A673 (cell line): Measurements from ENCODE around the gene ATRNL1. TPM values are rescaled to one million over a fixed set of nuclear protein-coding genes. Genes with fewer than 3 reads are reported as not detected.

ENCODE experiments used
- BruUV-seq: library from RNA; stranded (reverse); fragments of 400-500 nt; replicated peaks from 2 replicates; lab custom pipeline; 2021; lab: Mats Ljungman, UMichigan
- CTCF ChIA-PET: fragments of 300-600 bp; sonication (Branson Sonifier 250); formaldehyde crosslinking; loops from one replicate; lab custom pipeline; 2022; ENCODE audit warnings: antibody characterized with exemption; lab: Charles Lee
- POLR2A ChIA-PET: fragments of 300-600 bp; sonication (Branson Sonifier 250); formaldehyde crosslinking; loops from one replicate; lab custom pipeline; 2022; ENCODE audit warnings: antibody characterized with exemption; ENCODE audit not compliant: low non-redundant PET; lab: Charles Lee
- DNase-seq: peaks from one replicate; pipeline ENCODE4 v3.0.0-alpha.2; 2015; ENCODE audit warnings: low spot score
- H3K27ac ChIP-seq: fragments of 200-600 bp; sonication (generic); 2 replicates; pipeline ENCODE4 v1.5.1; 2016; ENCODE audit warnings: mixed run types, low read depth, mild to moderate bottlenecking, mixed read lengths, antibody characterized with exemption, low read length; ENCODE audit not compliant: poor library complexity, severe bottlenecking
- H3K27me3 ChIP-seq: fragments of 200-600 bp; sonication (generic); replicated peaks from 2 replicates; pipeline ENCODE4 v1.6.1; 2017; ENCODE audit warnings: mixed run types, low read depth, mild to moderate bottlenecking, mixed read lengths, antibody characterized with exemption, low read length; ENCODE audit not compliant: insufficient read depth, poor library complexity
- H3K36me3 ChIP-seq: fragments of 200-600 bp; sonication (generic); 2 replicates; pipeline ENCODE4 v1.6.1; 2016; ENCODE audit warnings: mixed run types, mild to moderate bottlenecking, mixed read lengths, antibody characterized with exemption, low read length; ENCODE audit not compliant: insufficient read depth, poor library complexity, severe bottlenecking
- H3K4me1 ChIP-seq: fragments of 200-600 bp; sonication (generic); 2 replicates; pipeline ENCODE4 v1.6.1; 2017; ENCODE audit warnings: mixed run types, mild to moderate bottlenecking, mixed read lengths, antibody characterized with exemption, low read length; ENCODE audit not compliant: insufficient read depth, poor library complexity, severe bottlenecking
- H3K4me3 ChIP-seq: fragments of 200-600 bp; sonication (generic); 2 replicates; pipeline ENCODE4 v1.5.1; 2016; ENCODE audit warnings: low read depth, mixed run types, mild to moderate bottlenecking, mixed read lengths, low read length; ENCODE audit not compliant: poor library complexity, severe bottlenecking
- H3K9me3 ChIP-seq: fragments of 200-600 bp; sonication (generic); 2 replicates; pipeline ENCODE4 v1.6.1; 2016; ENCODE audit warnings: mixed run types, low read depth, mild to moderate bottlenecking, mixed read lengths, antibody characterized with exemption, low read length; ENCODE audit not compliant: poor library complexity, severe bottlenecking
- EZH2 ChIP-seq: fragments of 200-600 bp; sonication (generic); IDR thresholded peaks from 2 replicates; pipeline ENCODE4 v1.6.1; 2017; ENCODE audit warnings: borderline replicate concordance, low read depth, mild to moderate bottlenecking, mixed read lengths, antibody characterized with exemption, low read length; ENCODE audit not compliant: poor library complexity, severe bottlenecking
- intact Hi-C: fragments of 100-400 bp; cut with micrococcal nuclease; formaldehyde crosslinking; loops from one replicate; pipeline ENCODE4 v1.10.0; 2022; ENCODE audit not compliant: unreplicated experiment
- total RNA-seq: library from RNA; stranded (reverse); gene quantifications from 2 replicates; pipeline ENCODE4 v1.2.3, GENCODE V29; 2021
- TF ChIP-seq, protein P1 (sequence below): fragments of 300-800, 200-600 bp; sonication (generic); conservative IDR thresholded peaks from 2 replicates; pipeline ENCODE4 v1.5.1; 2017; ENCODE audit warnings: low read depth, mild to moderate bottlenecking, antibody characterized with exemption, low read length, moderate library complexity, mixed read lengths

ATRNL1 gene
- total RNA-seq, 1 experiment from 2014 or later, result 3.0 TPM

DNA sequence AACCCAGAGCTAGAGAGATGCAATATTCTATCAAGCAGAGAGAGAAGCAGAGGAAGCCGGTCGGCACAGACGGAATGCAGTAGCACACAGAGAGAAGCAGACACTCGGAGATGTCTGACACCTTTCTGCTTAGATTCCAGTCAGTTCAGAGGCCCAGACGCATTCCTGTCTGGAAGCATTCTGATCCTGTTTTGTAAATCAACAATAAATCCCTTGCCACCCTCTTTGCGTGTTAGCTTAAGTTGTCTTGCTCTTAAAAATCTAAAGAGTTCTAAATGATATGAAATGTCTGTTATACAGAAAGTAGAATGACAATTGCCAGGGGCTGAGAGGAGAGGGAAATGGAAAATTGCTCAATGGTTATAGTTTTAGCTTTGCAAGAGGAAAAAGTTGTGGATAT lies 27.4 kb upstream of the ATRNL1 start:
- BruUV-seq, result no TSS peak
- Histone ChIP-seq H3K27me3 (no peaks in the 10 kb centered on the region), H3K4me1 (peaks cover 10% of the 10 kb centered on the region), H3K4me3 (no peak overlapping the region), H3K27ac (no peak overlapping the region), H3K9me3 (no peaks in the 10 kb centered on the region), H3K36me3 (no peaks in the 10 kb centered on the region)
- DNase-seq, result no peak
- ChIA-PET POLR2A (no interaction called here), CTCF (no interaction called here)
- TF ChIP-seq EZH2, result no peak
- TF ChIP-seq, protein P1, sequence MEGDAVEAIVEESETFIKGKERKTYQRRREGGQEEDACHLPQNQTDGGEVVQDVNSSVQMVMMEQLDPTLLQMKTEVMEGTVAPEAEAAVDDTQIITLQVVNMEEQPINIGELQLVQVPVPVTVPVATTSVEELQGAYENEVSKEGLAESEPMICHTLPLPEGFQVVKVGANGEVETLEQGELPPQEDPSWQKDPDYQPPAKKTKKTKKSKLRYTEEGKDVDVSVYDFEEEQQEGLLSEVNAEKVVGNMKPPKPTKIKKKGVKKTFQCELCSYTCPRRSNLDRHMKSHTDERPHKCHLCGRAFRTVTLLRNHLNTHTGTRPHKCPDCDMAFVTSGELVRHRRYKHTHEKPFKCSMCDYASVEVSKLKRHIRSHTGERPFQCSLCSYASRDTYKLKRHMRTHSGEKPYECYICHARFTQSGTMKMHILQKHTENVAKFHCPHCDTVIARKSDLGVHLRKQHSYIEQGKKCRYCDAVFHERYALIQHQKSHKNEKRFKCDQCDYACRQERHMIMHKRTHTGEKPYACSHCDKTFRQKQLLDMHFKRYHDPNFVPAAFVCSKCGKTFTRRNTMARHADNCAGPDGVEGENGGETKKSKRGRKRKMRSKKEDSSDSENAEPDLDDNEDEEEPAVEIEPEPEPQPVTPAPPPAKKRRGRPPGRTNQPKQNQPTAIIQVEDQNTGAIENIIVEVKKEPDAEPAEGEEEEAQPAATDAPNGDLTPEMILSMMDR, result no peak
- intact Hi-C loops, result no loop called here

DNA sequence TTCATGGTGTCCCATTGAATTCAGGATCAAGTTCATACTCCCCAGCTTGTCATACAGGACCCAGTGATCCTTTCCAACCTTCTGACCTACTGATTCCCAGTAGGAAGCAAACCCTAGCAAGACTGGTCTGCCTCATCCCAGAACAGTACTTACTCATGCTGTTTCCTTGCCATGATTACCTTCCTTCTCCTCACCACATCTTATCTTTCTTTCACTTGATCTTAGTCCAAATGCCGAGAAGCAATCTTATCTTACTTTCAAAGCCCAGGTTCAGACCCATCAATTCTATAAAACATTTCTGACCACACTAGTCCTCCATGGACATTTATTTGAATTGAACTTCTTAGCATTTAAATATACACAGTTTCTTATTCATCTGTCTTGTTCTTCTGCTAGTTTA lies 26.6 kb upstream of the ATRNL1 start:
- H3K36me3 ChIP-seq, result no peaks in the 10 kb centered on the region
- no peak overlapping the region for H3K4me3 ChIP-seq
- no peak for DNase-seq
- H3K27me3 ChIP-seq, result no peaks in the 10 kb centered on the region
- POLR2A ChIA-PET, result no interaction called here
- H3K27ac ChIP-seq, result no peak overlapping the region
- H3K9me3 ChIP-seq, result no peaks in the 10 kb centered on the region
- peaks cover 10% of the 10 kb centered on the region for H3K4me1 ChIP-seq
- BruUV-seq, result no TSS peak
- CTCF ChIA-PET, result no interaction called here
- intact Hi-C loops, result no loop called here
- no peak for TF ChIP-seq EZH2
- TF ChIP-seq, protein P1, result no peak

DNA sequence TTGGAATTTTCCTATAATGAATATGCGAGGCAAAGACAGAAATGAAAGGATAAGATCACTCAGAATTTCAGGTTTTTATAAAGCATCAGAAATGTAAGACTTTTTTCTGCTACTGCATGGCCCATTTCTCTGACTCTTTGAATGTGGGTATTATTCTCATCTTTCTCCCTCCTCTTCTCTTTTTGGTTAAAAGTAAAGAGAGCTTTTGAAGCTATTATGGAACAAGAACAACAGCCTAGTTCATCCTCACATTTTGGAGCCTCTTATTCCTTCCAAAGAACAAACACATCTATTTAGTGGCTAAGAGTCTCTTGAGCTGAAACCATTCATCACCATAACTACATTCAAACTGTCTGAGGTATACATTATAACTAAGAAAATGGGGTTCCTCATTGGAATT lies 19.4 kb upstream of the ATRNL1 start:
- Histone ChIP-seq H3K36me3 (no peaks in the 10 kb centered on the region), H3K27me3 (no peaks in the 10 kb centered on the region), H3K4me3 (no peak overlapping the region), H3K27ac (no peak overlapping the region), H3K4me1 (no peaks in the 10 kb centered on the region), H3K9me3 (no peaks in the 10 kb centered on the region)
- no TSS peak for BruUV-seq
- TF ChIP-seq EZH2, result no peak
- TF ChIP-seq, protein P1, result no peak
- intact Hi-C loops, result no loop called here
- POLR2A ChIA-PET, result no interaction called here
- CTCF ChIA-PET, result no interaction called here
- no peak for DNase-seq
